ENCODE results near the gene C10orf71.

Gene C10orf71

DNA sequence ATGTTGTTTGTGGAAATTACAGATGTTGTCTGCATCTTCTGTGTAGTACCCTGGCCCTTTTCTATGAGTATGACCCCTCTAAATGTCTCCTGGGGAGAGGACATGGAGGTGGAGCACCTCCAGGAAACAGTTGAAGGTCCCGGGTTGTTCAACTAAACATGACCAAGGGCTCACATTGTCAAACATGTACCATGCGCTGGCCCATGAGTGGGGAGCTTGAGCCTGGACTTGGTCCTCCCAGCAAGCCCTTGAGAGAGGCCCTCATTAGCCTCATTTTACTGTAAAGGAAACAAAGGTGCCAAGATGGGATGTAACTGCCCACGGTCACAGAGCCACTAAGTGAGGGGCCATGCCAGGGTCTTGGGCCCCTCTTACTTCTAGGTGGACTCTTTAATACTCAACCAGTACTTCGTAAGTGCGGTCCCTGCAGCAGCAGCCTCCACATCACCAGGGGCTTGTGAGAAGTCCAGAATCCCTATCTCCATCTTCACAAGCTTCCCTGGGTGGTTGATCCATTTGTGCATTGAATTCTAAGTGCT, 31.2 kb downstream of the C10orf71 start:
- Histone ChIP-seq H3K9ac (ENCODE audit: low read depth, low read length) (no peak overlapping the region), H3K36me3 (ENCODE audit: insufficient read depth, low read length) (no peaks in the 10 kb centered on the region), H3K27me3 (ENCODE audit: control insufficient read depth, insufficient read depth, low read length) (peaks cover 10% of the 10 kb centered on the region), H3K4me3 (ENCODE audit: low read length) (no peak overlapping the region), H3K9me3 (replicated peaks; ENCODE audit: low read length) (no peaks in the 10 kb centered on the region), H3K4me1 (ENCODE audit: control insufficient read depth, insufficient read depth, low read length) (no peaks in the 10 kb centered on the region), H3K4me2 (ENCODE audit: low read length) (no peak overlapping the region)

DNA sequence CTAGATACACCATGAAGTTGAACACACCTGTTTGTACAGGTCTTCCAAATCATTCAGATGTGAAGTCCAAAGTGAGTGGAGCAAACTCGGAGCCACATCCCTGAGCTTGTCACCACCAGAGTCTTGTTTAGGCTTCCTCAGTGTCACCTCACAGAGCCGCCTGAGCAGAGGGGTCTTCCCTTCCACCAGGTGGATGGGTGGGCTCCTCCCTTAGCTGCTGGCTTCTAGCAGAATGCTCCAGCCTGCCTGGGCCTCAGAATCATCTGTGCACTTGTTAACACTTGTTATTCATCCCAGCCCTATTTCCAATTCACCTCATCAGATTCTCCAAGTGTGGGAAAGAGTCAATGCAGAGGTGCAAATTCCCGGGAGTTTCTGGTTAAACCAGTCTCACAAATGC, 32.5 kb downstream of the C10orf71 start:
- H3K9ac ChIP-seq (ENCODE audit: low read depth, low read length), result no peak overlapping the region
- no peak overlapping the region for H3K4me3 ChIP-seq (ENCODE audit: low read length)

DNA sequence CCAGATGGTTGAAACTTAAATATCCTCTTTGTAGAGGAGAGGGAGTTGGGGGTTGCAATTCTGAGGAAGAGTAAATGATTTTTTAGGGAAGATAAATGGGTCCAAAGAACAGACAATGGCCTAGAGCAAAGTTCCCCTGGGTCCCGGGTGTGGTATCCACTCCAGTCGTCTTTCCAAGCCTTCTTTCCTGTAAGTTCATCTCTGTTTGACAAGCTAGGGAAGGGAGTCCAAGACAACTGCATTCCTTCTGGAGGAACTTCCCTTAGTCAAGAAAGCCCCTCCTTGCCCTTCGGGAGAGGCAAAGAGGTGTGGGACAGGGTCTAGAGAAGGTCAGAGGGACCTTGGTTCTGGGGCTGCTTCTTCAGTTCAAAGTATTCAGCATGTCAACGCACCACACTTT, 33.4 kb downstream of the C10orf71 start:
- Histone ChIP-seq H3K9ac (ENCODE audit: low read depth, low read length) (no peak overlapping the region), H3K9me3 (replicated peaks; ENCODE audit: low read length) (no peaks in the 10 kb centered on the region), H3K27me3 (ENCODE audit: control insufficient read depth, insufficient read depth, low read length) (peaks cover 10% of the 10 kb centered on the region), H3K4me3 (ENCODE audit: low read length) (no peak overlapping the region), H3K4me2 (ENCODE audit: low read length) (no peak overlapping the region), H3K4me1 (ENCODE audit: control insufficient read depth, insufficient read depth, low read length) (no peaks in the 10 kb centered on the region), H3K36me3 (ENCODE audit: insufficient read depth, low read length) (no peaks in the 10 kb centered on the region)

More for the DNA sequence above, 32.5 kb downstream of the C10orf71 start:
- Histone ChIP-seq H3K27me3 (ENCODE audit: control insufficient read depth, insufficient read depth, low read length) (peaks cover 10% of the 10 kb centered on the region), H3K36me3 (ENCODE audit: insufficient read depth, low read length) (no peaks in the 10 kb centered on the region), H3K4me2 (ENCODE audit: low read length) (no peak overlapping the region), H3K4me1 (ENCODE audit: control insufficient read depth, insufficient read depth, low read length) (no peaks in the 10 kb centered on the region), H3K9me3 (replicated peaks; ENCODE audit: low read length) (no peaks in the 10 kb centered on the region)

DNA sequence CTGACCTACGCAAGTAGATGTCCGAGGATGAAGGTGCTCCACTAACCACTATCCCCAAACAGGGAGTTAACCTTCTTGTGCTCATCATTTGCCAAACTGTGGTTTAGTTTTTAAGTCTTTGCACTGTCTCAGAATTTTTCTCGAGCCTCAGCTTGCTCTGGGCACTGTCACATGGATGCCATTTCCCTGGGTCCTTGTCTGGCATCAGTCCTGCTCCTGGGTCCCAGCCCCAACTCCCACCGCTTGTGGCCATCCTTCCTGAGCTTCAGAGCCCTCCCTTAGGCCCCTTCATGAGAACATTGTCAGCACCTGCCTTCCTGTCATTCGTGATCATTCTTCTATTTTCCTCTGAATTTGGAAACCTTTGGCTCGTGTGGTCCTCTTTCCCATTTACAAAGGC, 33.8 kb downstream of the C10orf71 start:
- H3K4me2 ChIP-seq (ENCODE audit: low read length), result no peak overlapping the region
- H3K27me3 ChIP-seq (ENCODE audit: control insufficient read depth, insufficient read depth, low read length), result peaks cover 10% of the 10 kb centered on the region
- H3K9ac ChIP-seq (ENCODE audit: low read depth, low read length), result no peak overlapping the region
- no peaks in the 10 kb centered on the region for H3K36me3 ChIP-seq (ENCODE audit: insufficient read depth, low read length)
- H3K4me1 ChIP-seq (ENCODE audit: control insufficient read depth, insufficient read depth, low read length), result no peaks in the 10 kb centered on the region
- H3K4me3 ChIP-seq (ENCODE audit: low read length), result no peak overlapping the region
- H3K9me3 ChIP-seq (replicated peaks; ENCODE audit: low read length), result no peaks in the 10 kb centered on the region

DNA sequence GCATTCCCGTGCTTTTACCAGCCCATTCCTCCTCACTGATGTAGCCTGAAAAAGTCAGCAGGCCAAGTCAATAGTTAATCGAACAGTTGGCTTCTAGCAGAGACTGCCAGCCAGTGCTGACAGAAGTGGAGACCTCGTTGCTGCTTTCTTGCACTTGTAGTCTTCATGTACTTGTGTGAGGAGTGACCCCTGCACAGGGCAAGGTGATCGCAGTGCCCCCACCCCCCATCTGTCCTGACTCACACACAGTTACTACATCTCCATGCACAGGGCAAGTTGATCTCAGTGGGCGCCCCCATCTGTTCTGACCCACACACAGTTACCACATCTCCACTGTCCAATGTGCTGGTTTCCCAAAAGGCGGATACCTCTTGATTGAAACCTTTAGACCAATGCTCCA, 34.2 kb downstream of the C10orf71 start:
- Histone ChIP-seq H3K9ac (ENCODE audit: low read depth, low read length) (no peak overlapping the region), H3K4me1 (ENCODE audit: control insufficient read depth, insufficient read depth, low read length) (no peaks in the 10 kb centered on the region), H3K9me3 (replicated peaks; ENCODE audit: low read length) (no peaks in the 10 kb centered on the region), H3K27me3 (ENCODE audit: control insufficient read depth, insufficient read depth, low read length) (peaks cover 11% of the 10 kb centered on the region), H3K36me3 (ENCODE audit: insufficient read depth, low read length) (no peaks in the 10 kb centered on the region), H3K4me3 (ENCODE audit: low read length) (no peak overlapping the region), H3K4me2 (ENCODE audit: low read length) (no peak overlapping the region)

DNA sequence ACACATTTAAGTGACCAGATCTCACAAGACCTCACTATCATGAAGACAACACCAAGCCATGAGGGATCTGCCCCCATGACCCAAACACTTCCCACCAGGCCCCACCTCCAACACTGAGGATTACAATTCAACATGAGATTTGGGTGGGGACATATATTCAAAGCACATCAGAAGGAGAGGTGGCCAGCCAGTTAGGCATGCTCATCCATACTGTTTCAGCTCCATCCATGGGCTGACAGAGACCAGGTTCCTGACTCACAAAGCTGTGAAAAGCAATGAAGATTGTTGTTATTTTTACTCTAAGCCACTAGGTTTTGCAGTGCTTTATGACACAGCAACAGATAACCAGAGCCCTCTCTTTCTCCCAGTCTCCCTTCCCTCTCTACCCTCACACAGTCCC, 36.0 kb downstream of the C10orf71 start:
- H3K27me3 ChIP-seq (ENCODE audit: control insufficient read depth, insufficient read depth, low read length), result peaks cover 10% of the 10 kb centered on the region
- H3K4me2 ChIP-seq (ENCODE audit: low read length), result no peak overlapping the region
- no peaks in the 10 kb centered on the region for H3K4me1 ChIP-seq (ENCODE audit: control insufficient read depth, insufficient read depth, low read length)
- H3K36me3 ChIP-seq (ENCODE audit: insufficient read depth, low read length), result no peaks in the 10 kb centered on the region
- no peak overlapping the region for H3K9ac ChIP-seq (ENCODE audit: low read depth, low read length)
- H3K9me3 ChIP-seq (replicated peaks; ENCODE audit: low read length), result no peaks in the 10 kb centered on the region
- H3K4me3 ChIP-seq (ENCODE audit: low read length), result no peak overlapping the region

DNA sequence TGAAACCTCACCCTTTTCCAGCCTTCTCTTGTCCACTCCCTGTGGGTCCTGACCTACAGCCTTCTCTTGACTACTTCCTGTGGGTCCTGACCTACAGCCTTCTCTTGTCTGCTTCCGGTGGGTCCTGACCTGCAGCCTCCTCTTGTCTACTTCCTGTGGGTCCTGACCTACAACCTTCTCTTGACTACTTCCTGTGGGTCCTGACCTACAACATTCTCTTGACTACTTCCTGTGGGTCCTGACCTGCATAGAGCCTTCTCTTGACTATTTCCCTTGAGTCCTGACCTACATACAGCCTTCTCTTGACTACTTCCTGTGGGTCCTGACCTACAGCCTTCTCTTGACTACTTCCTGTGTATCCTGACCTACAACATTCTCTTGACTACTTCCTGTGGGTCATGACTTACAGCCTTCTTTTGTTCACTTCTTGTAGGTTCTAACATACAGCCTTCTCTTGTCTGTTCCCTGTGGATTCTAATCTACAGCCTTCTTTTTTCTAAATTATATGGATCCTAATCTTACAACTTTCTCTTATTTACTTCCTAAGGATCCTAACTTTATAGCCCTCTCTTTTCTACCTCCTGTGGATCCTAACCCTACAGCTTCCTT, 36.5 kb downstream of the C10orf71 start:
- H3K4me3 ChIP-seq (ENCODE audit: low read length), result no peak overlapping the region
- no peak overlapping the region for H3K4me2 ChIP-seq (ENCODE audit: low read length)
- H3K4me1 ChIP-seq (ENCODE audit: control insufficient read depth, insufficient read depth, low read length), result no peaks in the 10 kb centered on the region
- H3K9me3 ChIP-seq (replicated peaks; ENCODE audit: low read length), result no peaks in the 10 kb centered on the region
- H3K36me3 ChIP-seq (ENCODE audit: insufficient read depth, low read length), result no peaks in the 10 kb centered on the region
- H3K27me3 ChIP-seq (ENCODE audit: control insufficient read depth, insufficient read depth, low read length), result peaks cover 7% of the 10 kb centered on the region
- no peak overlapping the region for H3K9ac ChIP-seq (ENCODE audit: low read depth, low read length)

DNA sequence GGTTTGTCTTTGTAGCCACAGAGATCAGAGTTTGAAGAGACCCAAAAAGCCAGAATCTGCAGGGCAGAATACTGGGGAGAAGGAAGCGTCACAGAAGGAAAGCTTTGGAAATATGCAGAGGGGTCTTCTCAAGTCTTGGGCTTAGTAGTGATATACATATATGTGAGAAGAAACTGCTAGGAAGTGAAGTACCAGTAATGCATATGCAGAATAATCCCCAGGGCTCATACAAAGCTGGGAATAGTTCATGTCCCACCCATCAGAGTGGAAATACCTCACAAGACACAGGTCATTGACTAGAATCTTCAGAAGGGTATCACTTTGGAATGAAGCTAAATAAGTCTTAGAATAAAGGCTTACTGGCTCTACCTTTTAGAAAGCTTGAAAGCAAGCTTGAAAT, 39.6 kb downstream of the C10orf71 start:
- H3K36me3 ChIP-seq (ENCODE audit: insufficient read depth, low read length), result no peaks in the 10 kb centered on the region
- H3K27me3 ChIP-seq (ENCODE audit: control insufficient read depth, insufficient read depth, low read length), result peaks cover 7% of the 10 kb centered on the region
- no peaks in the 10 kb centered on the region for H3K9me3 ChIP-seq (replicated peaks; ENCODE audit: low read length)
- H3K4me1 ChIP-seq (ENCODE audit: control insufficient read depth, insufficient read depth, low read length), result no peaks in the 10 kb centered on the region
- H3K9ac ChIP-seq (ENCODE audit: low read depth, low read length), result no peak overlapping the region
- H3K4me2 ChIP-seq (ENCODE audit: low read length), result no peak overlapping the region
- H3K4me3 ChIP-seq (ENCODE audit: low read length), result no peak overlapping the region

DNA sequence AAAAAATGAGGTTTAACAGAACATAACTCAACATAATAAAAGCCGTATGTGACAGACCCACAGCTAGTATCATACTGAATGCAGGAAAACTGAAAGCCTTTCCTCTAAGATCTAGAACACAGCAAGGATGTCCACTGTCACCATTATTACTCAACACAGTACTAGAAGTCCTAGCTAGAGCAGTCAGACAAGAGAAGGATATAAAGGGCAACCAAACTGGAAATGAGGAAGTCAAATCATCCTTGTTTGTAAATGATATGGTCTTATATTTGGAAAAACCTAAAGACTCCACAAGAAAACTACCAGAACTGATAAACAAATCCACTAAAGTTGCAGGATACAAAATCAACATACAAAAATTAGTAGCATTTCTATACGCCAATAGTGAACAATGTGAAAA, 45.9 kb downstream of the C10orf71 start:
- Histone ChIP-seq H3K9me3 (replicated peaks; ENCODE audit: low read length) (no peaks in the 10 kb centered on the region), H3K4me3 (ENCODE audit: low read length) (no peak overlapping the region), H3K27me3 (ENCODE audit: control insufficient read depth, insufficient read depth, low read length) (peaks cover 12% of the 10 kb centered on the region)

DNA sequence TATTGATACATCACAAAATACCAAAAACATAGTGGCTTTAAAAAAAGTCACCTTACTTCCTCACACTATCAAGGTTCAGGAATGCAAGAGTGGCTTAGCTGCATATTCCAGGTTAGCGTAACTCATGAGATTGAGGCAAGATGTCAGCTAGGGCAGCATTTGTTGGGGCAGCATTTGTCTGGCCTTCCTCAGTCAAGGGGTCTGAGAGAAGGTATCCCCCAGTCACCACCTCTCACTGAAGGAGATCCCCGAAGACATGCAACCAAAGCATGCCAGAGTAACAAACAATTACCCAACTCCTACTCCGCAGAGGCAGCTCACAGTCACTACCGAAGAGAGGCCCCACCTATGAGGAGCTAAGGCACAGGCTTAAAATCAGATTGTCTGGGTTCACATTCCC, 48.4 kb downstream of the C10orf71 start:
- Histone ChIP-seq H3K4me1 (ENCODE audit: control insufficient read depth, insufficient read depth, low read length) (no peaks in the 10 kb centered on the region), H3K27me3 (ENCODE audit: control insufficient read depth, insufficient read depth, low read length) (peaks cover 24% of the 10 kb centered on the region), H3K4me2 (ENCODE audit: low read length) (no peak overlapping the region), H3K9me3 (replicated peaks; ENCODE audit: low read length) (no peaks in the 10 kb centered on the region), H3K9ac (ENCODE audit: low read depth, low read length) (no peak overlapping the region), H3K36me3 (ENCODE audit: insufficient read depth, low read length) (no peaks in the 10 kb centered on the region), H3K4me3 (ENCODE audit: low read length) (no peak overlapping the region)

More for the DNA sequence above, 45.9 kb downstream of the C10orf71 start:
- H3K4me2 ChIP-seq (ENCODE audit: low read length), result no peak overlapping the region
- H3K9ac ChIP-seq (ENCODE audit: low read depth, low read length), result no peak overlapping the region
- H3K4me1 ChIP-seq (ENCODE audit: control insufficient read depth, insufficient read depth, low read length), result no peaks in the 10 kb centered on the region
- H3K36me3 ChIP-seq (ENCODE audit: insufficient read depth, low read length), result no peaks in the 10 kb centered on the region

DNA sequence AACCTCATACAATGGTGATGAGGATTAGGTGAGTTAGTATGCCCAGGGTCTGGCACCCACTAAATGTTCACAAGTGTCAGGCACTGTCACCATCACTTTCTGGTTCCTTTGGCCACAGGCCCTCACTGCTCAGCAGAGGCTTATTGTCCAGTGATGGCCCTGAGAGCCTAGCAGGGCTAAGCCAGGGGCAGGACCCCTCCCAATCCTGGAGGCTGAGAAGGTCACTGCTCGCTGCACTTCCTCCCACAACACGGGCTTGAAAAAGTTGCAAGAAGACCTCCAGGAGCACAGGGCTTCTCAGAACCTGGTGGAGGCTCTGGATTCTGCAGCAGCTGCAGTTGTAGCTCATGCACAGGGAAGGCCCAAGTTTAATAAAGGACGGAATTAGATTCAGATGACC, 48.9 kb downstream of the C10orf71 start:
- H3K4me3 ChIP-seq (ENCODE audit: low read length), result no peak overlapping the region
- no peak overlapping the region for H3K9ac ChIP-seq (ENCODE audit: low read depth, low read length)
- no peaks in the 10 kb centered on the region for H3K9me3 ChIP-seq (replicated peaks; ENCODE audit: low read length)
- H3K4me2 ChIP-seq (ENCODE audit: low read length), result no peak overlapping the region
- peaks cover 27% of the 10 kb centered on the region for H3K27me3 ChIP-seq (ENCODE audit: control insufficient read depth, insufficient read depth, low read length)
- no peaks in the 10 kb centered on the region for H3K4me1 ChIP-seq (ENCODE audit: control insufficient read depth, insufficient read depth, low read length)
- no peaks in the 10 kb centered on the region for H3K36me3 ChIP-seq (ENCODE audit: insufficient read depth, low read length)

DNA sequence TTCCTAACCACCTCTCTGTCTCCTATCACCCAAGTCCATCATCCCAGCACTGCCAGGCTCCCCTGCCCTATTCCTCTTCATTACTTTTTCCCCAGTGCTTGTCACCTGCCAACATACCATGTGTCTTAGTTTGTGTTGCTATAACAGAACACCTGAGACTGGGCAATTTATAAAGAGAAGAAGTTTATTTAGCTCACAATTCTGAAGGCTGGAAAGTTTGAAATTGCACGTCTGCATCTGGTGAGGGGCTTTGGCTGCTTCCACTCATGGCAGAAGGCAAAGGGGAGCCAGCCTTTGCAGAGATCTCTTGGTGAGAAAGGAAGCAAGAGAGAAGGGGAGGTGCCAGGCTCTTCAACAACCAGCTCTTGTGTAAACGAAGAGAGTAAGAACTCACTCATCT, 49.6 kb downstream of the C10orf71 start:
- Histone ChIP-seq H3K9me3 (replicated peaks; ENCODE audit: low read length) (no peaks in the 10 kb centered on the region), H3K4me3 (ENCODE audit: low read length) (no peak overlapping the region), H3K36me3 (ENCODE audit: insufficient read depth, low read length) (no peaks in the 10 kb centered on the region), H3K4me2 (ENCODE audit: low read length) (no peak overlapping the region), H3K4me1 (ENCODE audit: control insufficient read depth, insufficient read depth, low read length) (no peaks in the 10 kb centered on the region), H3K27me3 (ENCODE audit: control insufficient read depth, insufficient read depth, low read length) (peaks cover 34% of the 10 kb centered on the region), H3K9ac (ENCODE audit: low read depth, low read length) (no peak overlapping the region)
